ENCODE measurements around the gene DPAGT1.
A peak's percentile ranks its signal among the peaks of the same experiment; 100 is the strongest.

Gene DPAGT1

DNA sequence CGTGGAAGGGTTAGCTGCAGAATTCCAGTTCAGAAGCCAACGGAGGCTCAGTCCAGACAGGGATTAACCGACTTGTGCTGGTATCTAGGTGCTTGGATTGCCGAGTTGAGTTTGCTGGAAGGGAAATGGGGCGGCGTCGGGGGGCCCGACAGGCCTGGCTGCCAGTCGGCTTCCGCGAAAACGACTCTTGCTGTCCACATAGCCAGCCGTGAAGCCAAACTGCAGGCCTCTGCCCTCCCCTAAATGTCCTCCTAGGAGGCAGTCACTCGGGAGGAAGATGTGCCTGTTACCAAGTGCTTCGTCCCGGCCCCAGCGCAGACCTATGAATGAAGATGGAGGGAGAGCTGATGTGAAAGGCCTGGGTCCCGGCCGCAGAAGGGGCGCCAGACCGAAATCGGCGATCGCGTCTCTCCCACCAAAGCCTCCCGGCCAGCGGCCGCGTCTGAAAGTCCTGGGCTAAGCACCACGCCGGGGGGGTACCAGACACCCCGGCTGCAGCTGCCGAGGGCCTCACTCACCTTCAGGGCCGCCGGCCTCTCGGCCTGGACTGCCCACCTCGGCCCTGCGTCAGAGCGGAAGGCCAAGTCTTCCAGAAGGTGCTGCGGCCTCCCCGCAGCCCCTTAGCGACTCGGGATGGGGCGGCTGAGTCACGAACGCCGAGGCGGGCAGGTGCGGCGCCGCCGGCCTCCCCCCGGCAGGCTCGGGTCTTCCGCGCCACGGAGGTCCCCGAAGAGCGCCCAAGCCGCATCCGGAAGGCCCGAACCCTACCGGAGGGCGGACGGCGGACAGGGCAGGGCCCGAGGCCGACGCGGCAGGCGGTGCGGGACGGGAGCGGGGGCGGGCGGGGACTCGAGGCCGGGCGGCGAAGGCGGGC lies 7.5 kb downstream of the DPAGT1 start (continued):
- TF ChIP-seq, protein P1, sequence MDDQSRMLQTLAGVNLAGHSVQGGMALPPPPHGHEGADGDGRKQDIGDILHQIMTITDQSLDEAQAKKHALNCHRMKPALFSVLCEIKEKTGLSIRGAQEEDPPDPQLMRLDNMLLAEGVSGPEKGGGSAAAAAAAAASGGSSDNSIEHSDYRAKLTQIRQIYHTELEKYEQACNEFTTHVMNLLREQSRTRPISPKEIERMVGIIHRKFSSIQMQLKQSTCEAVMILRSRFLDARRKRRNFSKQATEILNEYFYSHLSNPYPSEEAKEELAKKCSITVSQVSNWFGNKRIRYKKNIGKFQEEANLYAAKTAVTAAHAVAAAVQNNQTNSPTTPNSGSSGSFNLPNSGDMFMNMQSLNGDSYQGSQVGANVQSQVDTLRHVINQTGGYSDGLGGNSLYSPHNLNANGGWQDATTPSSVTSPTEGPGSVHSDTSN (CRISPR knock-in tag; IDR thresholded peaks at IDR 0.05): 0 out of 2 replicates have a peak, but pooled peaks have one; percentile 17
- TF ChIP-seq ZNF600 (tag by site-specific recombination; IDR thresholded peaks at IDR 0.05) (0 out of 2 replicates have a peak, but pooled peaks have one; percentile 21), ZNF239 (tag by site-specific recombination; IDR thresholded peaks at IDR 0.05) (0 out of 2 replicates have a peak, but pooled peaks have one; percentile 20), ZNF521 (tag by site-specific recombination; IDR thresholded peaks at IDR 0.05) (no peak)
- TF ChIP-seq, protein P2, sequence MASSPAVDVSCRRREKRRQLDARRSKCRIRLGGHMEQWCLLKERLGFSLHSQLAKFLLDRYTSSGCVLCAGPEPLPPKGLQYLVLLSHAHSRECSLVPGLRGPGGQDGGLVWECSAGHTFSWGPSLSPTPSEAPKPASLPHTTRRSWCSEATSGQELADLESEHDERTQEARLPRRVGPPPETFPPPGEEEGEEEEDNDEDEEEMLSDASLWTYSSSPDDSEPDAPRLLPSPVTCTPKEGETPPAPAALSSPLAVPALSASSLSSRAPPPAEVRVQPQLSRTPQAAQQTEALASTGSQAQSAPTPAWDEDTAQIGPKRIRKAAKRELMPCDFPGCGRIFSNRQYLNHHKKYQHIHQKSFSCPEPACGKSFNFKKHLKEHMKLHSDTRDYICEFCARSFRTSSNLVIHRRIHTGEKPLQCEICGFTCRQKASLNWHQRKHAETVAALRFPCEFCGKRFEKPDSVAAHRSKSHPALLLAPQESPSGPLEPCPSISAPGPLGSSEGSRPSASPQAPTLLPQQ (tag by site-specific recombination; IDR thresholded peaks at IDR 0.05): 0 out of 2 replicates have a peak, but pooled peaks have one; percentile 13

DNA sequence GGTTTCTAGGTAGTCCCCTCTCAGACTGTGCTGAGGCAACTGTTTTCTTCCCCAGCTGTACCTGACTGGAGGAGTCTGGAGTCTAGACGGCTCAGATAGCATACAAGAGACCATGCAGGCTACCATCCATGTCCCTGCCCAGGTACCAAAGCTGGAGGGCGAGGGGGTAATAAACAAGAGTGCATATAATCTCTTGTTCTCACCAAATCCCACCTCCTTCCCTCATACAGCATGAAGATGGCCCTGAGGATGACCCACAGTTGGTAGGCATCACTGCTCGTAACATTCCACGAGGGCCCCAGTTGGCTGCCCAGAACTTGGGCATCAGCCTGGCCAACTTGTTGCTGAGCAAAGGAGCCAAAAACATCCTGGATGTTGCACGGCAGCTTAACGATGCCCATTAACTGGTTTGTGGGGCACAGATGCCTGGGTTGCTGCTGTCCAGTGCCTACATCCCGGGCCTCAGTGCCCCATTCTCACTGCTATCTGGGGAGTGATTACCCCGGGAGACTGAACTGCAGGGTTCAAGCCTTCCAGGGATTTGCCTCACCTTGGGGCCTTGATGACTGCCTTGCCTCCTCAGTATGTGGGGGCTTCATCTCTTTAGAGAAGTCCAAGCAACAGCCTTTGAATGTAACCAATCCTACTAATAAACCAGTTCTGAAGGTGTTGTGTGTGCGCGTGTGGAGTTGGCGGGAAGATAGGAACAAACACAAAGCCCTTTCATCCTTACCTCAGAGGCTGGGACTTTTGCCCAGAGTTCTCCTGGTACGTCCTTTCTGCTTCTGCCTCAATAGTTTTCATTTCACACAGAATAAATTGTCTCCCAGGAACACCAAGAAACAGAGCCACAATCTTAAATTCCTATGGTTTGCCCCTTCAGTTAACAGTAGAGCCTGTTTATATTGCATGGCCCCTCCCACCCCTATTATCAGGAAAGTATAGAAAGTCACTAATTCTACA lies 8.5 kb downstream of the DPAGT1 start:
- POLR2A ChIA-PET: interaction anchor here (0.5 to 4.0 kb wide), 16 partner anchors 9 to 412 kb away, joined by 3 to 43 read pairs (median 4); partner anchors contain the start of genes C2CD2L, DPAGT1, HINFP and HMBS
- peak overlapping the region; percentile 82; the same call in 1 of the 2 replicates for H3K27ac ChIP-seq (ENCODE audit: extremely low read depth, low read depth, low read length)
- H3K4me1 ChIP-seq (ENCODE audit: control insufficient read depth, insufficient read depth, low read length): no peaks in the 10 kb centered on the region
- H3K9me3 ChIP-seq (ENCODE audit: control insufficient read depth, insufficient read depth, low read depth, low read length): no peaks in the 10 kb centered on the region
- H3K4me3 ChIP-seq (ENCODE audit: low read depth, low read length): peak overlapping the region; percentile 98
- H3K36me3 ChIP-seq (ENCODE audit: control insufficient read depth in 2 of 2, insufficient read depth in 1 of 2, low read length in 2 of 2): peaks cover 0 to 75% of the 10 kb centered on the region in 2 experiments; a peak in 1 of 3 replicates
- CTCF ChIA-PET: interaction anchor here (0.7 to 1.1 kb wide), 4 partner anchors 53 to 281 kb away, joined by 3 to 4 read pairs (median 4); no protein-coding TSS in a partner anchor
- TF ChIP-seq, protein P3, sequence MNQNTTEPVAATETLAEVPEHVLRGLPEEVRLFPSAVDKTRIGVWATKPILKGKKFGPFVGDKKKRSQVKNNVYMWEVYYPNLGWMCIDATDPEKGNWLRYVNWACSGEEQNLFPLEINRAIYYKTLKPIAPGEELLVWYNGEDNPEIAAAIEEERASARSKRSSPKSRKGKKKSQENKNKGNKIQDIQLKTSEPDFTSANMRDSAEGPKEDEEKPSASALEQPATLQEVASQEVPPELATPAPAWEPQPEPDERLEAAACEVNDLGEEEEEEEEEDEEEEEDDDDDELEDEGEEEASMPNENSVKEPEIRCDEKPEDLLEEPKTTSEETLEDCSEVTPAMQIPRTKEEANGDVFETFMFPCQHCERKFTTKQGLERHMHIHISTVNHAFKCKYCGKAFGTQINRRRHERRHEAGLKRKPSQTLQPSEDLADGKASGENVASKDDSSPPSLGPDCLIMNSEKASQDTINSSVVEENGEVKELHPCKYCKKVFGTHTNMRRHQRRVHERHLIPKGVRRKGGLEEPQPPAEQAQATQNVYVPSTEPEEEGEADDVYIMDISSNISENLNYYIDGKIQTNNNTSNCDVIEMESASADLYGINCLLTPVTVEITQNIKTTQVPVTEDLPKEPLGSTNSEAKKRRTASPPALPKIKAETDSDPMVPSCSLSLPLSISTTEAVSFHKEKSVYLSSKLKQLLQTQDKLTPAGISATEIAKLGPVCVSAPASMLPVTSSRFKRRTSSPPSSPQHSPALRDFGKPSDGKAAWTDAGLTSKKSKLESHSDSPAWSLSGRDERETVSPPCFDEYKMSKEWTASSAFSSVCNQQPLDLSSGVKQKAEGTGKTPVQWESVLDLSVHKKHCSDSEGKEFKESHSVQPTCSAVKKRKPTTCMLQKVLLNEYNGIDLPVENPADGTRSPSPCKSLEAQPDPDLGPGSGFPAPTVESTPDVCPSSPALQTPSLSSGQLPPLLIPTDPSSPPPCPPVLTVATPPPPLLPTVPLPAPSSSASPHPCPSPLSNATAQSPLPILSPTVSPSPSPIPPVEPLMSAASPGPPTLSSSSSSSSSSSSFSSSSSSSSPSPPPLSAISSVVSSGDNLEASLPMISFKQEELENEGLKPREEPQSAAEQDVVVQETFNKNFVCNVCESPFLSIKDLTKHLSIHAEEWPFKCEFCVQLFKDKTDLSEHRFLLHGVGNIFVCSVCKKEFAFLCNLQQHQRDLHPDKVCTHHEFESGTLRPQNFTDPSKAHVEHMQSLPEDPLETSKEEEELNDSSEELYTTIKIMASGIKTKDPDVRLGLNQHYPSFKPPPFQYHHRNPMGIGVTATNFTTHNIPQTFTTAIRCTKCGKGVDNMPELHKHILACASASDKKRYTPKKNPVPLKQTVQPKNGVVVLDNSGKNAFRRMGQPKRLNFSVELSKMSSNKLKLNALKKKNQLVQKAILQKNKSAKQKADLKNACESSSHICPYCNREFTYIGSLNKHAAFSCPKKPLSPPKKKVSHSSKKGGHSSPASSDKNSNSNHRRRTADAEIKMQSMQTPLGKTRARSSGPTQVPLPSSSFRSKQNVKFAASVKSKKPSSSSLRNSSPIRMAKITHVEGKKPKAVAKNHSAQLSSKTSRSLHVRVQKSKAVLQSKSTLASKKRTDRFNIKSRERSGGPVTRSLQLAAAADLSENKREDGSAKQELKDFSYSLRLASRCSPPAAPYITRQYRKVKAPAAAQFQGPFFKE (tag by site-specific recombination; IDR thresholded peaks at IDR 0.05; ENCODE audit: borderline replicate concordance): no peak
- TF ChIP-seq ZNF404 (tag by site-specific recombination; IDR thresholded peaks at IDR 0.05): no peak
- TF ChIP-seq ZNF571 (tag by site-specific recombination; IDR thresholded peaks at IDR 0.05): no peak
- TF ChIP-seq, protein P1 (CRISPR knock-in tag; IDR thresholded peaks at IDR 0.05): no peak
- no peak for TF ChIP-seq MEIS1 (CRISPR knock-in tag; IDR thresholded peaks at IDR 0.05; ENCODE audit: borderline replicate concordance)
- TF ChIP-seq ZNF19 (tag by site-specific recombination; IDR thresholded peaks at IDR 0.05; ENCODE audit: low read depth): no peak
- TF ChIP-seq ZNF791 (tag by site-specific recombination; IDR thresholded peaks at IDR 0.05): no peak
- no peak for TF ChIP-seq OVOL3 (tag by site-specific recombination; IDR thresholded peaks at IDR 0.05)
- TF ChIP-seq PRDM1 (tag by site-specific recombination; IDR thresholded peaks at IDR 0.05): peak; percentile 44; the same call in 1 of the 2 replicates
- TF ChIP-seq ZNF211 (tag by site-specific recombination; IDR thresholded peaks at IDR 0.05; ENCODE audit: low read depth): no peak
- 0 out of 2 replicates have a peak, but pooled peaks have one; percentile 29 for TF ChIP-seq HOXD13 (CRISPR knock-in tag; IDR thresholded peaks at IDR 0.05; ENCODE audit: borderline replicate concordance)
- TF ChIP-seq, protein P4, sequence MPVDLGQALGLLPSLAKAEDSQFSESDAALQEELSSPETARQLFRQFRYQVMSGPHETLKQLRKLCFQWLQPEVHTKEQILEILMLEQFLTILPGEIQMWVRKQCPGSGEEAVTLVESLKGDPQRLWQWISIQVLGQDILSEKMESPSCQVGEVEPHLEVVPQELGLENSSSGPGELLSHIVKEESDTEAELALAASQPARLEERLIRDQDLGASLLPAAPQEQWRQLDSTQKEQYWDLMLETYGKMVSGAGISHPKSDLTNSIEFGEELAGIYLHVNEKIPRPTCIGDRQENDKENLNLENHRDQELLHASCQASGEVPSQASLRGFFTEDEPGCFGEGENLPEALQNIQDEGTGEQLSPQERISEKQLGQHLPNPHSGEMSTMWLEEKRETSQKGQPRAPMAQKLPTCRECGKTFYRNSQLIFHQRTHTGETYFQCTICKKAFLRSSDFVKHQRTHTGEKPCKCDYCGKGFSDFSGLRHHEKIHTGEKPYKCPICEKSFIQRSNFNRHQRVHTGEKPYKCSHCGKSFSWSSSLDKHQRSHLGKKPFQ (tag by site-specific recombination; IDR thresholded peaks at IDR 0.05): peak; percentile 66
- no peak for TF ChIP-seq ZNF311 (tag by site-specific recombination; IDR thresholded peaks at IDR 0.05; ENCODE audit: borderline replicate concordance)
- no peak for TF ChIP-seq ZNF747 (tag by site-specific recombination; IDR thresholded peaks at IDR 0.05)
- TF ChIP-seq ZNF175 (tag by site-specific recombination; IDR thresholded peaks at IDR 0.05): no peak
- no peak for TF ChIP-seq ZNF202 (tag by site-specific recombination; IDR thresholded peaks at IDR 0.05; ENCODE audit: borderline replicate concordance)
- no peak for TF ChIP-seq ZSCAN30 (tag by site-specific recombination; IDR thresholded peaks at IDR 0.05)
